ENCODE measurements around the gene MT1M.

GRCh38 chr16:56669005-56669839 is 36.8 kb downstream of the MT1M start, which contains the start of gene MT1H:
- TF ChIP-seq MAFK (IDR thresholded peaks at IDR 0.05; ENCODE audit: low read depth, low read length) (no peak), ATF2 (IDR thresholded peaks at IDR 0.05; ENCODE audit: low read length) (no peak), CTCF (IDR thresholded peaks at IDR 0.05; ENCODE audit: control extremely low read depth in 1 of 3, insufficient read depth in 1 of 3, low read depth in 1 of 3, low read length in 3 of 3) (no peak), YY1 (IDR thresholded peaks at IDR 0.05; ENCODE audit: low read depth, low read length) (no peak), USF2 (IDR thresholded peaks at IDR 0.05; ENCODE audit: low read length) (no peak)

Measured in H1 (cell line).